ENCODE results near the gene SLC25A6. TPM values are rescaled to one million over a fixed set of nuclear protein-coding genes. Genes with fewer than 3 reads are reported as not detected.

The SLC25A6 gene
- total and polyA plus RNA-seq, 10 of the 15 experiments (the other 5 are each of a cell fraction or from before 2014, with no cell fraction given) = 61.9 to 642 (median 322) TPM

- DNase-seq (ENCODE audit: low read depth, low spot score) = no peak
- ChIA-PET POLR2A (no interaction called here), CTCF (no interaction called here), SMC1A (ENCODE audit: uncharacterized antibody, unreplicated experiment) (no interaction called here), RAD21 (ENCODE audit: unreplicated experiment) (no interaction called here)
- no peaks in the 10 kb centered on the region; the same call in 1 of the 3 replicates for H3K9me3 ChIP-seq (replicated peaks; ENCODE audit: control insufficient read depth, insufficient read depth, low read length)
- no peak overlapping the region for H3K9ac ChIP-seq (ENCODE audit: control insufficient read depth, insufficient read depth, low read length)
- no peak overlapping the region for H2AFZ ChIP-seq (ENCODE audit: control insufficient read depth, low read depth, low read length)
- no peak overlapping the region for H3K4me3 ChIP-seq
- no peaks in the 10 kb centered on the region for H4K20me1 ChIP-seq (ENCODE audit: control insufficient read depth, insufficient read depth)
- no peaks in the 10 kb centered on the region for H3K79me2 ChIP-seq (ENCODE audit: control insufficient read depth, insufficient read depth, low read length)
- BruUV-seq (replicated peaks) = no TSS peak
- peaks cover 2 to 3% of the 10 kb centered on the region in 2 experiments; a peak in 3 of 4 replicates for H3K36me3 ChIP-seq (ENCODE audit: control insufficient read depth in 2 of 2, insufficient read depth in 2 of 2, low read length in 1 of 2)
- in situ Hi-C loops (cut with MboI) = no loop called here
- intact Hi-C loops (cut with micrococcal nuclease; ENCODE audit: unreplicated experiment) = no loop called here
- TF ChIP-seq SMC3 (IDR thresholded peaks at IDR 0.05; ENCODE audit: borderline replicate concordance, low read length) (no peak), ATF2 (IDR thresholded peaks at IDR 0.05; ENCODE audit: low read length) (no peak), BACH1 (IDR thresholded peaks at IDR 0.05; ENCODE audit: borderline replicate concordance) (no peak), NFXL1 (IDR thresholded peaks at IDR 0.05; ENCODE audit: borderline replicate concordance) (no peak), TCF12 (IDR thresholded peaks at IDR 0.05; ENCODE audit: low read depth, low read length) (no peak), BCL11A (IDR thresholded peaks at IDR 0.05; ENCODE audit: low read depth, low read length) (no peak), SRF (IDR thresholded peaks at IDR 0.05; ENCODE audit: low read depth in 2 of 2, low read length in 2 of 2) (no peak), TCF7 (IDR thresholded peaks at IDR 0.05; ENCODE audit: borderline replicate concordance) (no peak), ZSCAN29 (IDR thresholded peaks at IDR 0.05) (no peak), KLF5 (IDR thresholded peaks at IDR 0.05; ENCODE audit: partially characterized antibody) (no peak), NBN (IDR thresholded peaks at IDR 0.05) (no peak), RUNX3 (IDR thresholded peaks at IDR 0.05; ENCODE audit: low read length) (no peak), ZNF24 (IDR thresholded peaks at IDR 0.05) (no peak), NFYB (IDR thresholded peaks at IDR 0.05; ENCODE audit: insufficient read depth, low read depth, low read length) (no peak), TCF3 (IDR thresholded peaks at IDR 0.05; ENCODE audit: borderline replicate concordance, insufficient read depth, low read depth, low read length) (no peak), CEBPZ (IDR thresholded peaks at IDR 0.05; ENCODE audit: low read depth, low read length) (no peak), CBX5 (IDR thresholded peaks at IDR 0.05; ENCODE audit: low read depth) (no peak), SIX5 (IDR thresholded peaks at IDR 0.05; ENCODE audit: low read depth, low read length, severe bottlenecking) (no peak), REST (IDR thresholded peaks at IDR 0.05; ENCODE audit: low read depth, low read length) (no peak)
- no peaks in the 10 kb centered on the region for H3K4me1 ChIP-seq (ENCODE audit: control insufficient read depth, insufficient read depth, low read length)
- FAIRE-seq = no peak
- no peak overlapping the region for H3K27ac ChIP-seq (ENCODE audit: control insufficient read depth, insufficient read depth)
- no peak for ATAC-seq
- no peak overlapping the region for H3K4me2 ChIP-seq (ENCODE audit: control insufficient read depth, insufficient read depth)
- WGBS (ENCODE audit: insufficient coverage, insufficient replicate concordance, low lambda C conversion rate, missing lambda C conversion rate) = 79% methylated on average over 2 of the region's 2 CpGs
- no peaks in the 10 kb centered on the region for H3K27me3 ChIP-seq (replicated peaks in 1 of 2; ENCODE audit: control insufficient read depth in 2 of 2, insufficient read depth in 2 of 2, low read length in 1 of 2)
Observed at GRCh38 chrX:1361910-1362309, 30.0 kb downstream of the SLC25A6 start.
